RPMI8226 (cell line): Measurements from ENCODE around the gene RIPOR3.
"Not testable (repeated sequence)": the region's sequence is repeated elsewhere in the genome, so short reads cannot be mapped to it uniquely, and the experiment has no call there.

Experiments
- DNase-seq: peaks from one replicate; pipeline ENCODE4 v3.0.0-alpha.2; 2015

RIPOR3 gene

DNA sequence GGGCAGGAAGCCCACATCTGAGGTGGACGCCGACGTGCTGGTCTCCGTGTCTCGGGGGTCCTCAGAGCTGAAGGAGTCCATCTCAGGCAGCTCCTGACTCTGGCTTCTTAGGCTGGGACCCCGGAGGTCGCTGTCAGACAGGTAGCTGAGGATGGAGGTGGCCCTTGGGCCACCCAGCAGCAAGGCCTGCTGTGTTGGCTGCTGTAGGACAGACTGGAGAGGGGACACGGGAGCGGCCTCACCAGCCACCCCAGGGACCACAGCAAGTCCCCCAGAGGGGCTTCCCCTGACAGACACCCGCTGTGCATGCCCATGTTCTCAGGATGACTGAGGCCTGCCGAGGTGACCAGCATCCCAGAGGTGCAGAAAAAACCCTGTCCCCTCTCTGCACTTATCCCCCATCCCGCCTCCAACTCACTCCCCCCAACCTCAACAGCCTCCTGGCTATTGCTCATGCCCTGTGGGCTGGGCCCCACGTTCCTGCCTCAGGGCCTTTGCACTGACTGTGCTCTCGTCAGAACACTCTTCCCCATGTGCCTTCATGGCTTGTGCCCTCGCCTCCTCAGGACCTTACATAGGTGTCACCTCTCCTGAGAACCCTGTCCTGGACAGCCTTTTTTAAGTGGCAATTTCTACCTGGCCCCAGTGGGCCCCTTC, 88.8 kb downstream of the RIPOR3 start:
- DNase-seq: no peak

DNA sequence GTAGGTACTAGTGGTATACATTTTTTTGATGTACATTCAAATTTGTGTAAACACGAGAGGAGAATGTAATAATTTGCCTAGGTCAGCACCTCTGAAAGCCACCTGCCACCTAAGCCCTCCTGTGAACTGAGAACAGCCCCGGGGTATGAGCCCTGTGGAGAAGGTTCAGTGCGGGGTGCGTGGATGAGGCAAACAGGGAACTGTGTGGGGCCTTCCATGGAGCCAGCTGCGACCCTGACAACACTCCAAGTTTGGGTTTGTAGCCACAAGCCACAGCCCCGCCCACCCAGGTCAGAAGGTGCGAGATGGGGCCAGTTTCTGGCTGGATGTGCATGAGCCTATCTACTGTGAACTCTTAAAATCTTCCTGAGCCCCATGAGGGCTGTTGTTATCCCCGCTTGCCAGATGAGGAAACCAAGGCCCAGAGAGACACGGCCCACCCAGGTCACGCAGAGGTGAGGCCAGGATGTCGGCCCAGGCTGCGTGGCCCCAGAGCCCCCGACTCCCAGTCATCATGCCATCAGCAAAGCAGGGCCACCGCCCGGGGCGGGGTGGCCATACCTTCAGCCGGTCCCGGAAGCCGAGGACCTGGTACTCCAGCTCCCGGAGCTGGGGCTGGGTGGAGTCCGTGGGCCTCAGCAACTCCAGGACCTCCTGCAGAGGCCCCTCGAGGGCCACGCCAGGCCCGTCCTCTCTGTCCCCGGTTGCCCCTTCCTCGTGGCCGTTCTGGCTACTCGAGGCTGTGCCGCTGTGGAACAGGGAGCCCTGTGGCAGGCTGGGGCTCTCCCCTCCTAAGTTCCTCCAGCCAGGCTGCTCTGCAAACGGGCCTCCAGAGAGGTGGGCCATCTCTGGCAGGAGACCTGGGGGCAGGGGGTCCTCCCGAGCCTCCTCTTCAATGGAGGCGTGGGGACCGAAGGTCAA, 89.6 kb downstream of the RIPOR3 start:
- DNase-seq: peak; percentile 91

DNA sequence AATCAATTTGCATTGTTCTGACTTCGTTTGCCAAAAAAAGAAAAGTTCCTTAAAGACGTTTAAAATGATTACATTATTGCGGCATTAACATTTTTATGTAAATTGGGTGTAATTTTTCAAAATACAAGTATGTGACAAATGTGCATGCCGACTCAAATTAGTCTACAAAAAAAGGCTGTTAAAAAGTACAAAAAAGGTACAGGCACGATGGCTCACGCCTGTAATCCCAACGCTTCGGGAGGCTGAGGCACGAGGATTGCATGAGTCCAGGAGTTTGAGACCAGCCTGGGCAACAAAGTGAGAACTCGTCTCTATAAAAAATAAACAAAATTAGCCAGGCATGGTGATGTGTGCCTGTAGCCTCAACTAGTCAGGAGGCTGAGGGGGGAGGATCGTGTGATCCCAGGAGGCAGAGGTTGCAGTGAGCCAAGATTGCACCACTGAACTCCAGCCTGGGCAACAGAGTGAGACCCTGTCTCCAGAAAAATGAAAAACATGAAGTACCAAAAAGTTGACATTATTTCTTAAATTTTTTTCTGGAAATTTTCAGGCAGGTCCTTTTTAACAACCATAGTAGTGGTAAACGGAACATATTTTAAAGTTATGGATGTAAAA, 91.0 kb downstream of the RIPOR3 start:
- no peak for DNase-seq

DNA sequence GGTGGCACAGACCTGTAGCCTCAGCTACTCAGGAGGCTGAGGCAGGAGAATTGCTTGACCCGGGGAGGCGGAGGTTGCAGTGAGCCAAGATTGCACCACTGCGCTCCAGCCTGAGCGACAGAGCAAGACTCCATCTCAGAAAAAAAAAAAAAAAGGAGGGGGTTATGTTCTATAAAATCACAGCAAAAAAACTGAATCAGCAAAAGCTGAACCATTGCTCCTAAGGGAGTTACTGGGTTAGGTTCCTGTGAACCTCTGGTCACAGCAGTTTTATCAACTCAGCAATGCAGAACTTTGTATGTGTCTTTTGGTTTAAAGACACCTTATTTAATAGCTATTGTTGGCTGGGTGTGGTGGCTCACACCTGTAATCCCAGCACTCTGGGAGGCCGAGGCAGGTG, 92.6 kb downstream of the RIPOR3 start:
- not testable (repeated sequence) for DNase-seq

DNA sequence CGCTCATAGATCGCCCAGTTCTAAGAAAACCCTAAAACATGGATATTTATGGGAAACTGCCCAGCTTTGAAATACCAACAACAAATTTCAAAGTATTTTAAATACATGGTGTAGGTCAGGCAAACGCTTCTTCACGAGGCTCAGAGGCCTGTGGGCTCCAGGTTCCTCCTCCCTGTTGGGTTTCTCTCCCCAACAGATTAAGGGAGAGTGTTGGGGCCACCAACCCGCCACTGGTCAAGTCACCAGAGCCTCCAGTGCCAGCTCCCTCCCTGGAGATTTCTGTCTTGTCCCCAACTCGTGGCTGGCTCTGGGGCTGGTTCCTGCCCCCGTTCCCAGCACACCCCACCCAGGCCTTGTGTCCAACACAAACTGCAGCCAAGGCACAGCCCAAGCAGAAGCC, 93.3 kb downstream of the RIPOR3 start:
- no peak for DNase-seq

DNA sequence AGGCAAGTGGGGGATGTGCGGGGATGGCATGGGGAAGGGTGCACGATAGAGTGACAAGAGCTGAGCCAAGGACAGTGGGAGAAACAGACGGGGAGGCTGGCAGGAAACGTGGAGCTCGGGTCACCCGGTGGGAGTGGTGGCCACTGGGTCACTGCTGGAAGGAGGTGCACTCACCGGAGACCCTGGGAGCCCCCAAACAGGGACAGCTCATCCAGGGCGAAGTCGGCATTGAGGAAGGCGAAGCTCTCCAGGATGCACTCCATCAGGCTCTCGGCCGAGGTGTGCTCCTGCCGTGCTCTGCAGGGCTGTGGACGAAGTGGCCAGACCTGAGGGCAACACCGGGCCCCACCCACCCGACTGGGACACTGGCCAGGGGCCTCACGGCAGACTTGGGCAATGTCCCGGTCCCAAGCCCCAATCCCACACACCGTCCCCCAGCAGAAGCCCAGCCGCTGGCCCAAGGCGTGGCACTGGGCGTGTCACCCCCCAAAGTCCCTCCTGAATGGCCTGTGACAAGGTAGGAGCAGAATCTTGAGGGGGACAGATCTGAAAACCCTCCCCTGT, 93.9 kb downstream of the RIPOR3 start:
- no peak for DNase-seq

DNA sequence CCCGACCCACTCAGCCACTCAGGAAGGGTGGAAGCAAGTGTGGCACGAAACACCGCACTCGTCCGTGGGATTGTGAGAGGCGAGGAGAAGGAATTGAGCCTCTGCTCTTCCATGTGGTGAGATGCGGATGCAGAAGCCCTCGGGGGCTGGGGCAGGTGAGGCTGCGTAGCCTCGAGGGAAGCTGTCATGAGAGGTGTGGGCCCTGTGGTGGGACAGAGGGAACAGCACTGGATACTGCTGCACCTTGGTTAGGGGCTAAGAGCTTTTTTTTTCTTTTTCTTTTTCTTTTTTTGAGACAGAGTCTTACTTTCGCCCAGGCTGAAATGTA, 94.7 kb downstream of the RIPOR3 start:
- no peak for DNase-seq

DNA sequence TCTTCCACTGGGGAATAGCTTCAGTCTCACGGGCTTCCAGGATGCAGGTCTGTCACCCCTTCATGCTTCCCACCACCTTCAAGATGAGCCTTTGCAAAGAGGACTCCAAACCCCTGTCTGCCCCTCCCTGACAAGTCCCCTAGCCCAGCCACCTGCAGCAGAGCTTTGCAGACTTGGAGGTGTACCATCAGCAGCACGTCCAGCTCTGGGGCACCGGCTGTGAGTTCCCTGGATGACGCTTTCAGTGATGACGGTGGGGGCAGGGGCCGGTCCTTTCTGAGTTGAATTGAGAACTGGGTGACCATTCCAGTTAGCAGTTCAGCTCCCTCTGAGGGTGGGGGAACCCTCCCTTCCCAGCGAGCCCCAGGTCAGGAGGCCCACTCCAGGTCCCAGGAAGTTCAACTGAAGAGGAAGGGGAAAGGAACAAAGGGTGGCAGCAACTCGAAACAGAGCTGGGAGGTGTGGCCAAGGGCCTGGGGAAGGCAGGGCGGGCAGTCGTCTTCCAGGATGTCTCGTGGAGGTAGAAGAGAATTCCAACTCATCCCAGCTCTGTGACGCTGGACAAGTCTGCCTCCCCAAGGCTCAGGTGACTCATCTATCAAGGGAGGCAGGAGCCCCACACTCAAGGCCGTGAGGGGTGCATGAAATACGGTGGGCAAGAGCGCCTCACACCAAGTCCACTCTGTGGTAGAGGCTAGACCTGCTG, 95.2 kb downstream of the RIPOR3 start:
- no peak for DNase-seq

DNA sequence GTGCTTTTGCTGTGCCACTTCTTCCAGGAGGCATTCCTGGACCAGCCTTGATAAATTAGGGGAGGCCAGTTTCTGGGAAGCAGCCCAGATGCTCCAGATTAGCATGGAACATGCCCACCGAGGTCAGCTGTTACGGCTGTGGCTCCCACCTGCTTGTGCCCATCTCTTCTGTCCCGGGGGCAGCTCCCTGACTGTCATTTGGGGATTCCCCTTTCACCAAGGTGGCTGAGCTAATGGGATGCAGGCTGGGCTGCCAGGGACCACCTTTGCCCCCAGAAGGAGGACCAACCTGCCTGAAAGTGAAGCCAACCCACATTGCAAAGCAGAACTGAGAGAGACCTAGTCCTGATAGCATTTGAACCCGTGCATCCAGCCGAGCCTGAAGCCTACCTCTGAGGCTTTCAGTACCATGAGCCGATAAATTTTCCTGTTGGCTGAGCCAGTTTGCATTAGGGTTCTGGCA, 95.9 kb downstream of the RIPOR3 start:
- no peak for DNase-seq

DNA sequence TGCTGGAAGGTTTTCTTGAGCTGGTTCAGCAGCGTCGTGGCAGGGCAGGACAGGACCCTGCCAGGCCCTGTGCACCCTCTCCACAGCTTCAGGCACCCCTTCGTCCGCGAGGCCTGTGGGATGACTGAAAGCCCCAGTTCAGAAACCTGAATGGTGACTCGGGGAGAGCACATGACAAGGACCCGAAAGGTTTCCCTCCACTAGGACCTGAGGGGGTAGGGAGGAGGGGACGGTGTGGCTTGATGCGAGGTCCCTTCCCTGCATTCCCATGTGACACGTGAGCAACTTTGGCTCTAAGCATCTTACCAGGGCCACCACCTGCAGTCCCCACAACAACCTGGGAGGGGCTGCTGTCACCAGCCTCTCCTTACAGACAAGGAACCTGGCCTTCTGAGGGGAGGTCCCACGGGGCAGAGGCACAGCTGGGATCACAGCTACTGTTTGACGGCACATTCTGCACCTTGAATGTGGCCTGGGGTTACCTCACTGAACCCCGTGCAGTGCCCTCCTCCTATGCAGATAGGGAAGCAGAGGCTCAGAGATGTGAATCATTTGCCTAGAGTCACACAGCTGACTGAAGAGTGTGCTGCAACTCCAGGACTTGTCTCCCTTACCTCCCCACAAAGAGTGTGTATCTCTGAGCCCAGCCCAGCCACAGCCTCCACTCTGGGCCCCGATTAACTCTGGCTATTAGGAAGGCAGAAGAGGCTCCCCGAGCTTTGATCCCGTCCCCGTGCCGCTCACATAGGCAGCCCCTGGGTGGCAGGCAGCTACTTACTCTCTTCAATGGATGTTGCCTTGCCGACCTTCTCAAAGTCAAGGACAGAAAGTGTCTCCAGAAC, 96.5 kb downstream of the RIPOR3 start:
- peak; percentile 27 for DNase-seq

DNA sequence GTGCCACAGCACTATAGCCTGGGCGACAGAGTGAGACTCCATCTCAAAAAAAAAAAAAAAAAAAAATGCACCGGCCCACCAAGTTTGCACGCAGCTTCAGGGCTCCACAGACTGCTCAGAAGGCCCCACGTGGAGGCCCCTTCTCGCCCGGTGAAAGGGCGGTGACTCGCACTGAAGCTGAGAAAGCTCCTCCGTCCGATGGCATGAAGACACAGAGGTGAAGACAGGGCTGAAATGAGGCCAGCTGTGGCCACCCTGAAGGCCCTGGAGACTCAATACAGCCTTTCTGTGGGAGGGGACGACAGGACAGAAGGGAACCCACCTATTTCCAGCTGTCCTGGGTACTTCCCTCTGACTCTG, 97.1 kb downstream of the RIPOR3 start:
- no peak for DNase-seq

DNA sequence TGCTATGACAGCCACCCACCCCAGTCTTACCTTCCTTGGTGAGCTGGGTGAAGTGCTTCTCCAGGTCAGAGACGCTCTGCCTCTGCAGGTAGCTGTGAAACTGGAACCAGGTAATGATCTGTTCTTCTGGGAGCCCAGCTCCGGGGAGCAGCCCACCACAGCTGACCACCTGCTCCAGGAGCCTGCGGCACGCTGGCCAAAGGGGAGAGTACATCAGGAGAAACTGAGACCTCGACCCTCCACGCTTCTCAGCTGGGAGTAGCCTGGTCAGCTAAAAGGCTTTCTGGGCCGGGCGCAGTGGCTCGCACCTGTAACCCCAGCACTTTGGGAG, 98.4 kb downstream of the RIPOR3 start:
- no peak for DNase-seq

DNA sequence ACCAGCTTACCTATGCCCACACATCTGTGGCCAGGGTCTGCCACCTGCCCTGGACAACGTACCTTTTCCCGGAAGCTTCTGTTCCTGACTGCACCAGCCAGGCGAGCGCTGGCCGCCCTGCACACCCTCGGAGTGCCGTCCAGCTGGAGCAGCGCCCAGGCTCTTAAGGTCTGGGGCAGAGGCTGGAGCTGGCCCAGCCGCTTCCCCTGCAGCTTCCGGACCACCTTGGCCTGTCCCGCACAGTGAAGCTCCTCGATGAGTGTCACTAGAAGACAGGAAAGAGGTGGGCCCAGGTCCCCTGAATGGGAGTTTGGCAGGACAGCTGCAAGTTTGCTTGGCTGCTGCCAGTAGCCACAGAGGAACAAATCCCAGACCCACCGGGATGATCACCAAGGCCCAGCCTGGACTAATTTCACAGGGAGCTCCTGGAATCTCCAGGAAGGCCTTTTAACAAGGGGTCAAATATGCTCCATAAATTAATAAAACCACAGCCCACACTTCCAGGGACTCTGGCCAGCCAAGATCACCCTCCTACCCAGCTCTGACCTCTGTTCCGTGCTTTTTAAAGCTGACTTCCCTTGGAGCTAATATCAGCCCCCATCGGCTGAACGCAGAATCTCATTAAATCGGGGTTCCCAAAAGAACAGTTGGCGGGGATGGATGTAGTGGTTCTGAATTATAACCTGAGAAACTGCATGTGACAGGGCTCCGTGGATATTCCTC, 98.9 kb downstream of the RIPOR3 start:
- DNase-seq: no peak

DNA sequence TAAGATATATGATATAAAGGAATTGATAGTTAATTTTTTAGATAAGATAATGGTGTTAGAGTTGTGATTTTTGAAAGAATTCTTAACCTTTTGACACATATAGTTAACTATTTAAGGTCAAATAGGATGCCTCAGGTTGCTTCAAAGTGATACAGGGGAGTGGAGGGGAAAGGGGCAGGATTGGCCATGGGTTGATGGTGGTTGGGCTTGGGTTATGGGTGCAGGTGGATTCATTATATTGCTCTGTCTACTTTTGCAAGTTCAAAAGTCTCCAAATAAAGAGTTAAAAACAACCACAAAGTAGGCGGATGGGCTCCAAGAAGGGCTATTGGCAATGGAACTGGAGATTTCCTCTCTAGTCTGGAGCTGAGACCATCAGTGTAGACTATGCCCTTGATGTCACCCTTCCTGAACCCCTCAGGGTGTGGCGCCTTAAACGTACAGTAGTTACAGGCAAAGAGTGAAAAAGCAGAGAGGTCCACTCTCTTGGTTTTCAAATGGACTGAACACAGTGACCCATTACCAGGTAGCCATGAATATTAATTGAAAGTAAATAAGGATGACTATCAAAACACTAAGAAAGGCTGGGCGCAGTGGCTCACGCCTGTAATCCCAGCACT, 100.0 kb downstream of the RIPOR3 start:
- DNase-seq: no peak

DNA sequence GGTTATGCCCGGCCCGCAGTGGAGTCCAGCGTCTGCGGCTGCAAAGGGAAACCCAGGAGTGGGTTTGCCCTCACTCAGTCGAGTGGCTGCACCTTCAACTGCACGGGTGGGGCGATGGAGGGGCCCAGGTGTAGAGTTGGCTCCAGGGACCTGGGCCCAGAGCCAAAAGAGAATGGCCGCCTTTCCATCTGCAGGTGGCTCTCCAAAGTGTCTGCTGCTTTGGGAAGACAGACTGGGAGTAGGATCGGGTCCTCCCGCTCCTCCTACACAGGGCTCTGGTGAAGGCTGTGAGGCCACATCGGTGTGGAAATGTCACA, 101.0 kb downstream of the RIPOR3 start:
- no peak for DNase-seq

DNA sequence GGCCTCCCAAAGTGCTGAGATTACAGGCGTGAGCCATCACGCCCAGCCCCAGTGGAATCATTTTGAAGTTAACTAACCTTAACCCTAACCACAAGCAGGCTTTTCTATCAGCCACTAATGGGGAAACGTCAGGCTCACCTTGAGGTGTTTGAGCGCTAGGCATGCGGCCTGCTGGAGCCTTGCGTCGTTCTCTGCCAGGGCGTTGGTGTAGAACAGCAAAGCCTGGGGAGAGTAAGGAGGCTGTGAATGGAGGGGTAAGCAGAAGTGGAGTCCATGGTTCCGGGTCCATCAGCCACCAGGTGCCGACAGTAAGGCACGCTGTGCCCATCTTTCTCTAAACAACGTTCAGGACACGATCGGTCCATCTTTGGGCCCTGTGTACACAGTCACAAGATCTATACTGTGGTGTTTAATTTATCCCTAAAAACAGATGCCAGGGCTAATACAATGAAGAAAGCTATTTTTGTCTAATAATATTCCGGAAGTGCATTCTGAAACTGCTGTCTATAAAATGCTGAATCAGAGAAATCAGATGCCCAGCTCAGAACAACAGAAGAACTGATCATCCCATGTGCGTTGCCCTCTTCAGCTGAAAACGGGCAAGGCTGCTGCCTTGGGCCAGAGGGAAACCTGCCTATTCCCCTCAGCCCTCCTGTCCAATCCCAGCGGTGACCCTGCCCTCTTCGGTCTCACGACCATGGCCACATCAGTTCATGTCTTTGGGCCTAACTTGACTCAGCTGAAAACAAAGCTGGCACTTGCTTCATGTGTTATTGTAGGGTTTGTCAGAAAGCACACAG, 101.6 kb downstream of the RIPOR3 start:
- DNase-seq: no peak

DNA sequence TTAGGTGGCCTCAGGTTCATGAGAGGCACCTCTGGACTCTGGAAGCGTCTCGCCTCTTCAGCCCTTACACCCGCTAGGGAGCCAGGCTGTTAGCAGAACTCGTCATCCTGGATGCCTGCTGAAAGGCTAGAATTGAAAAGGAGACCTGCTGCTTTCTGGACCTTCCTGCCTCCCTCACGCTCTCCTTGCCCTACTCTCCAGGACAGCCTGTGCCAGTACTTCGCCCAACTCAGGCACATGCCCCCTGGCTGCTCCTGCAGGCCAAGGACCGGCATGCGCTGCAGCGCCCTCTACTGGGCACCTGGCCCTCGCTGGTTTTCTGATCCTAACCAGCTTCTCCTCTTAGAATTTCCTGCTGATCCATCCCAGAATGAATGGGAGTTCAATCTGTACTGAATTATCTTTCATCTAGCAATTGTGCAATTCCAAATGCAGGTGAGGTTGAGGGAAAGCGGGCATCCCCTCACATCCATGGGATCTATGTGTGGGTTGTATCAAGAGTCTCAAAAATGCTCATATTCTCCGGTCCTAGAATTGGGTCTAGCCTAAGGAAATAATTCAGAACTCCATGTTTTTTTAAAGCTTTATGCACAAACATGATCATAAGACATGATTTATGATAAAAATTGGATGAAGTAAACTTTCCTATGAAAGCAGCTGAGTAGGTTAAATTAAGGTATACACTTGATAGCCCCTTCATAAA, 103.2 kb downstream of the RIPOR3 start:
- DNase-seq: peak; percentile 65

DNA sequence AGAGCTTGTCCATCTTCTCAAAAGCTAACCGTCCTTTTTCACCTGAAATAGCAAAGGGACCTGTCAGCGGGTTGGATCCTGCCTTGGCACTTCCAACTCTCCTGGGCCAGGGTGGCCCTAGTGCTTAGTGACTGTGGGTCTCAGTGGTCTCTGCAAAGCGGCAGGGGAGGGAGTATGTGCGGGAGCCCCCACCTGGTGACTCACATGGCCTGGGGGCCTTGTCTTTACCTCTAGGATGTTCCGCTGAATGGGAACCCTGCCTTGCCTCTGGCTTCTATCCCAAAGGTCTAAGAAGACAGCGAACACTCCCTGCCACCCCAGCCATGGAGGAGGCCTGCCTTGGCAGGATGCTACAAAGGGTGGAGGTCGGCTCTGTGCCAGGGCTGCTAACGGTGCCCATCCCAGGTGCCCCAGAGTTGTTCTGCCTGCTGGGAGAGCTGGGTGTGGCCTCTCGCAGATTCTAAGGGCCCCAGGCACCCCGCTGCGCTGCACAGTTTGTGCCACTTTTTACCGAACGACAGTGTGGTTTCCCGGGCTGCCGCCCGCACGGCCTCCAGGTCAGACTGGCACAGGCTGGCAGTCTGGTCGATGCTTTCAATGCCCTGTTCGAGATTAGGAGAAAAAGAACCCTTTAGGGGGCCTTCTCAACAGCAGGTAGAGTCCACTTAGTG, 103.9 kb downstream of the RIPOR3 start:
- no peak for DNase-seq
